Measurements from ENCODE around the gene DDX52. TPM values are rescaled to one million over a fixed set of nuclear protein-coding genes. Genes with fewer than 3 reads are reported as not detected.

The DDX52 gene
- total and polyA plus RNA-seq, 2 of the 13 experiments (the other 11 are each of a cell fraction or from before 2014, with no cell fraction given): 8.9 to 36.1 TPM

GRCh38 chr17:37689317-37689716 is 46.1 kb upstream of the DDX52 start:
- BruUV-seq (replicated peaks): no TSS peak
- Histone ChIP-seq H4K20me1 (ENCODE audit: insufficient read depth, low read length) (no peaks in the 10 kb centered on the region), H3K4me3 (replicated peaks in 1 of 3; ENCODE audit: insufficient read depth in 1 of 3, low read depth in 2 of 3, low read length in 3 of 3) (no peak overlapping the region; a peak in 1 of 6 replicates), H3K4me2 (ENCODE audit: low read depth, low read length) (peak overlapping the region; percentile 33; the same call in 1 of the 2 replicates), H3K36me3 (replicated peaks in 1 of 2; ENCODE audit: control insufficient read depth in 1 of 2, insufficient read depth in 2 of 2, low read length in 2 of 2) (no peaks in the 10 kb centered on the region; a peak in 1 of 5 replicates), H3K79me2 (ENCODE audit: insufficient read depth, low read length) (no peaks in the 10 kb centered on the region), H2AFZ (ENCODE audit: low read length) (no peak overlapping the region), H3K27me3 (ENCODE audit: control insufficient read depth in 1 of 2, insufficient read depth in 2 of 2, low read length in 2 of 2) (no peaks in the 10 kb centered on the region), H3K27ac (ENCODE audit: extremely low read length, insufficient read depth, low read length) (peak overlapping the region; percentile 33), H3K4me1 (ENCODE audit: insufficient read depth, low read length) (peaks cover 77% of the 10 kb centered on the region), H3K9me3 (ENCODE audit: low read length) (no peaks in the 10 kb centered on the region), H3K9ac (ENCODE audit: insufficient read depth, low read depth, low read length) (no peak overlapping the region)
- ATAC-seq (peak; percentile 52), DNase-seq (ENCODE audit: low spot score) (peak; percentile 86), FAIRE-seq (no peak)
- in situ Hi-C loops (cut with HindIII; ENCODE audit: extremely low pct_ligation_motif_present, low pct_unique_long_range_greater_than_20kb) (no loop called here), intact Hi-C loops (cut with micrococcal nuclease; ENCODE audit: unreplicated experiment) (loop anchor here (10.0 kb wide), 1 partner anchor 55 kb away; the partner anchor contains the start of gene HNF1B)
- CTCF ChIA-PET (ENCODE audit: low intra/inter-chr PET ratio, low total read pairs): no interaction called here
- POLR2A ChIA-PET: interaction anchor here (0.9 to 2.4 kb wide), 7 partner anchors 9 to 56 kb away, joined by 3 to 20 read pairs (median 9); partner anchors contain the start of gene HNF1B
- 4% methylated on average over 4 of the region's 7 CpGs for whole genome bisulfite sequencing (ENCODE audit: low lambda C conversion rate)
- no peak for TF ChIP-seq SMARCE1 (IDR thresholded peaks at IDR 0.05; ENCODE audit: borderline replicate concordance)
- TF ChIP-seq FOXJ3 (CRISPR knock-in tag; IDR thresholded peaks at IDR 0.05; ENCODE audit: borderline replicate concordance): peak; percentile 59; the same call in 1 of the 2 replicates
- peak; percentile 50; the same call in 1 of the 2 replicates for TF ChIP-seq PPARG (CRISPR knock-in tag; conservative IDR thresholded peaks at IDR 0.05)
- TF ChIP-seq GATAD2A (CRISPR knock-in tag; IDR thresholded peaks at IDR 0.05): peak; percentile 66
- TF ChIP-seq NR2F6 (IDR thresholded peaks at IDR 0.05): peak; percentile 77
- TF ChIP-seq NR2F6 (CRISPR knock-in tag; IDR thresholded peaks at IDR 0.05): no peak
- peak; percentile 37 for TF ChIP-seq FOXA3 (CRISPR knock-in tag; IDR thresholded peaks at IDR 0.05)
- 0 out of 2 replicates have a peak, but pooled peaks have one; percentile 7 for TF ChIP-seq SOX13 (IDR thresholded peaks at IDR 0.05)
- TF ChIP-seq SOX13 (CRISPR knock-in tag; conservative IDR thresholded peaks at IDR 0.05 in 1 of 2, IDR thresholded peaks at IDR 0.05 in 1 of 2): peak in 1 of 2 experiments; percentile 63; a peak in 1 of 4 replicates
- TF ChIP-seq ZNF687 (CRISPR knock-in tag; IDR thresholded peaks at IDR 0.05): peak; percentile 46
- 0 out of 2 replicates have a peak, but pooled peaks have one; percentile 16 for TF ChIP-seq RXRB (CRISPR knock-in tag; IDR thresholded peaks at IDR 0.05; ENCODE audit: borderline replicate concordance)
- TF ChIP-seq UBTF (CRISPR knock-in tag; IDR thresholded peaks at IDR 0.05): 0 out of 2 replicates have a peak, but pooled peaks have one; percentile 14
- TF ChIP-seq FOXP4 (CRISPR knock-in tag; IDR thresholded peaks at IDR 0.05): peak; percentile 85
- peak; percentile 28; the same call in 1 of the 2 replicates for TF ChIP-seq THRA (CRISPR knock-in tag; IDR thresholded peaks at IDR 0.05; ENCODE audit: borderline replicate concordance)
- no peak for TF ChIP-seq GATAD1 (CRISPR knock-in tag; IDR thresholded peaks at IDR 0.05)
- peak; percentile 60 for TF ChIP-seq TCF7 (IDR thresholded peaks at IDR 0.05; ENCODE audit: low read depth)

All from HepG2 (cell line).